ENCODE data around the gene ITPRID2. TPM values are rescaled to one million over a fixed set of nuclear protein-coding genes. Genes with fewer than 3 reads are reported as not detected.

Gene ITPRID2
- total RNA-seq, 4 donors from 2014 or later = 69.3 to 175 (median 123) TPM

DNA sequence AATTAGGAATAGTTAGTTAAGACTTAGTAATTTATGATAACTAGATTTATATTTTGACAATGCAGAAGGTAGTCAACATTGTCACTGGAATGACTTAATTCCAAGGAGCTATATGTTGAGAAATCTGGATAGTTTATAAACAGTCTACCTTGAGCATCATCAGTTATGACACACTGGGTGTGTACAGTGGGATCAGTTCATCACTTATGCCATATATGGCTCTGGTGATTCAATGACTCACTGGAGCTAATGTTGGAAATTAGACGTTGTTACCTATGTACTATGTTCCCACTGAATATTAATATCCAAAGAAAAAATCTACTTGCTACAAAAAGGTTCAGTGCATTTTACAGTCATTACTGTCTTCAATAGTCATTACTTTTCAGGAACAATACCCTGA lies 34.0 kb upstream of the ITPRID2 start:
- Histone ChIP-seq H3K27me3 (no peaks in the 10 kb centered on the region), H3K9me3 (no peaks in the 10 kb centered on the region), H3K27ac (no peak overlapping the region), H3K4me1 (no peaks in the 10 kb centered on the region), H3K36me3 (no peaks in the 10 kb centered on the region), H3K4me3 (no peak overlapping the region)
- no peak for DNase-seq
- TF ChIP-seq CTCF (IDR thresholded peaks at IDR 0.05) (no peak), POLR2A (IDR thresholded peaks at IDR 0.05) (no peak)

DNA sequence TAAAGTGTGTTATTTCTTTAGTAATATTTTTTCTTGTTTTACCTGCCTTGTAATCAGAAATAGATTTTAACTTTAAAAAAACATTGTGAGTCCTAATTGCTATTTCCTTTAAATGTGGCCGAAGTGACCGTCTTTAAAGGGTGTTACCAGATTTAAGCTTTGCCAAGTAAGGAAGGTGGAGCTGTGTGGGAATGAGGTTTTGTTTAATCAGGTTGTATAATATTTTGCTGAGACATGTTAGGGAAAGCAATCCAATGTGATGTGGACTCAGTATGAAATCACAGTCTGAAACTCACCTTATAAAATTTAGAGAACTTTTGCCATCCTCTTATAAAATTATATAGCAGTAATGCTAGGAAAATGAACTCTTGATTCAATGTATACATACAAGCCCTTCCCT lies 32.9 kb upstream of the ITPRID2 start:
- no peaks in the 10 kb centered on the region for H3K36me3 ChIP-seq
- no peaks in the 10 kb centered on the region for H3K9me3 ChIP-seq
- H3K4me1 ChIP-seq = no peaks in the 10 kb centered on the region
- no peak overlapping the region for H3K27ac ChIP-seq
- DNase-seq = no peak
- TF ChIP-seq POLR2A (IDR thresholded peaks at IDR 0.05) (no peak), CTCF (IDR thresholded peaks at IDR 0.05) (no peak)
- no peak overlapping the region for H3K4me3 ChIP-seq
- no peaks in the 10 kb centered on the region for H3K27me3 ChIP-seq

GRCh38 chr2:181859123-181859522 lies 32.4 kb upstream of the ITPRID2 start:
- no peak for DNase-seq
- H3K4me3 ChIP-seq = no peak overlapping the region
- H3K9me3 ChIP-seq = no peaks in the 10 kb centered on the region
- H3K36me3 ChIP-seq = no peaks in the 10 kb centered on the region
- TF ChIP-seq POLR2A (IDR thresholded peaks at IDR 0.05) = no peak
- no peak for TF ChIP-seq CTCF (IDR thresholded peaks at IDR 0.05)
- no peaks in the 10 kb centered on the region for H3K4me1 ChIP-seq
- H3K27me3 ChIP-seq = no peaks in the 10 kb centered on the region
- H3K27ac ChIP-seq = no peak overlapping the region

GRCh38 chr2:181859803-181860202 lies 31.7 kb upstream of the ITPRID2 start:
- no peak for DNase-seq
- no peak overlapping the region for H3K27ac ChIP-seq

DNA sequence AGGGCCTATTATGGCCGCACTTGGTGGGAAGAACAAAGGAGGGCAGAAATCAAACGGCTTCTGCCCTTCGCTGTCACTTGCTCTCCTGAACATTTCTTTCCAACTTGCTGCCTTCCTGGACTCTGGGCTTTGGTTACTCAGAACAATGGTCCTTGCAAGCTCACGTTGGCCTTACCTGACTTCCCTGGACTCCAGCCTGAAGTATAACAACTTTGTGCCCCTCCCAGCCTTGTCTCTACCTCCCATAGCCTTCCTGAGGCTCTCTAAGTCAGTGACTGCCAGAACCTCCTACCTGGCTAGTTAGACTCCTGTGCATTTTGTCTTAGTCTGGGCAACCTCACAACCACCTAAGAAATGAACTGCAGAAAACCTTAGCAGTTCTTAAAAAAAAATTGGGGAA lies 30.2 kb upstream of the ITPRID2 start:
- H3K4me1 ChIP-seq = no peaks in the 10 kb centered on the region
- DNase-seq = no peak
- no peak overlapping the region for H3K27ac ChIP-seq
- no peaks in the 10 kb centered on the region for H3K9me3 ChIP-seq
- H3K4me3 ChIP-seq = no peak overlapping the region
- H3K27me3 ChIP-seq = no peaks in the 10 kb centered on the region
- TF ChIP-seq POLR2A (IDR thresholded peaks at IDR 0.05) = no peak
- no peak for TF ChIP-seq CTCF (IDR thresholded peaks at IDR 0.05)
- no peaks in the 10 kb centered on the region for H3K36me3 ChIP-seq

More at GRCh38 chr2:181859803-181860202, 31.7 kb upstream of the ITPRID2 start:
- no peak overlapping the region for H3K4me3 ChIP-seq
- no peaks in the 10 kb centered on the region for H3K27me3 ChIP-seq
- no peak for TF ChIP-seq CTCF (IDR thresholded peaks at IDR 0.05)
- no peak for TF ChIP-seq POLR2A (IDR thresholded peaks at IDR 0.05)
- no peaks in the 10 kb centered on the region for H3K36me3 ChIP-seq
- H3K4me1 ChIP-seq = no peaks in the 10 kb centered on the region
- no peaks in the 10 kb centered on the region for H3K9me3 ChIP-seq
